GM18907 (cell line): ENCODE results near the gene PNMA8B.
"Not testable (repeated sequence)": the region's sequence is repeated elsewhere in the genome, so short reads cannot be mapped to it uniquely, and the experiment has no call there.

Source experiments
- ATAC-seq: cut with Tn5 transposase; IDR thresholded peaks from one replicate; pipeline ENCODE4 v1.9.1; 2021; ENCODE audit warnings: mild to moderate bottlenecking, moderate library complexity; ENCODE audit not compliant: unreplicated experiment

Gene PNMA8B

GRCh38 chr19:46514589-46515289 is 19.1 kb upstream of the PNMA8B start:
- no peak for ATAC-seq

DNA sequence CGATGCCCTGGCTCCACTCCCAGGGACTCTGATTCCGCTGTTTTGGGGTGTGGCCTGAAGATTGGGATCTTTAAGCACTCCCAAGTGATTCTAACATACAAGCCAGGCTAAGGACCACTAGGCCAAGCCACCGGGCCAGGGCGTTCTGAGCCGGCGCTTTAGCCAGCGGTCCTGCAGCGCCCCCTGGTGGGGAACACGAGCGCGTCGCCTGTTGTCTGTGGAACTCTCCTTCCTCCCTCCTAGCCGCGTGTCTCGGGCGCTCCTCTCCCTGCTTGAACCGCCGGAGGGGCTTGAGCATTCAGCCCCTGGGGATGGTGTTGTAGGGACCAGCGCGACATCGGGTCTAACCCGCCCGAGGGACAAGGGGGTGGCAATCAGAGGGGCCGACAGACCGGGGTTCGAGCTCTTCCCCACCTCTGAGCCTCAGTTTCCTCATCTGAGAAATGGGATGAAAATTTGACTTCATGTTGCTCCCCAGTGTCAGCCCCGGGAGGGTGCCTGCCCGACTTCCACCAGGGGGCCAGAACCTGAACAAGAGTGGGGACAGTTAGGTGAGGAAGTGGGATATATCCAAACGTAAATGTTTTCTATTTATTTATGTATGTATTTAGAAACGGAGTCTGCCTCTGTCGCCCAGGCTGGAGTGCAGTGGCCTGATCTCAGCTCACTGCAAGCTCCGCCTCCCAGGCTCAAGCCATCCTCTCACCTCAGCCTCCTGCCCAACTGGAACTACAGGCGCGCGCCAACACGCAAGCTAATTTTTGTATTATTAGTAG is 18.0 kb upstream of the PNMA8B start:
- ATAC-seq: no peak

DNA sequence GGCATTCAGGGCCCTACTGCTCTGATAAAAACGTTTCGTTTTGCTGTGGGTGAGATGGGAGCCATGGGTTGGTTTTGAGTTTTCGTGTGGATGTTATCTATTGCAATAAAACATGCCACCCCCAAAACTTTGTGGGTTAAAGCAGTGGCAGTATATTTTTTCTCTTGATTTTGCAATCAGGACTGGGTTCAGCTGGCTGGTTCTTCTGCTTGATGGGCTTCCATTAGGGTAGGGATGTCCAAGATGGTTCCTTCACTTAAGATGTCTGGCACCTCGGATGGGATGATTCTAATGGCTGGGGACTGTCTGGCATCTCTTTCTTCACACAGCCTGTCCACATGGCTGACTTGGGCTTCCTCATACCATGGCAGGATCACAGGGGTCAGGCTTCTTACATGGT is 15.6 kb upstream of the PNMA8B start:
- ATAC-seq: no peak

DNA sequence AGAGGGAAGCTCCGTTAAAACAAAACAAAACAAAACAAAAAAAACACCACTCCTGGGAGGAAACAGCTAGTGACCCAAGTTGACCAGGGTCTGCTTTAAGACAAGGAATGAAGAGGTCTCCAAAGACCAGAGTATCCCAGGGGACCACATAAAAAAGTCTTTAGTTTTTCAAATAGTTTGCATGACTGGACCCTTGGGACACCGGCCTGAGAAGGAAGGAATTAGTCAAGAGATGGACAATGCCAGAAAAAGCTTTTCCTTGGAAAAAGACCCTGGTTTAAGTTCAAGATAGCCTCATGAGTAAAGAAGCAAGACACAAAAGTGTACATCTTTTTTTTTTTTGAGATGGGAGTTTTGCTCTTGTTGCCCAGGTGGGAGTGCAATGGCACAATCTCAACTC is 12.5 kb upstream of the PNMA8B start:
- ATAC-seq: no peak

DNA sequence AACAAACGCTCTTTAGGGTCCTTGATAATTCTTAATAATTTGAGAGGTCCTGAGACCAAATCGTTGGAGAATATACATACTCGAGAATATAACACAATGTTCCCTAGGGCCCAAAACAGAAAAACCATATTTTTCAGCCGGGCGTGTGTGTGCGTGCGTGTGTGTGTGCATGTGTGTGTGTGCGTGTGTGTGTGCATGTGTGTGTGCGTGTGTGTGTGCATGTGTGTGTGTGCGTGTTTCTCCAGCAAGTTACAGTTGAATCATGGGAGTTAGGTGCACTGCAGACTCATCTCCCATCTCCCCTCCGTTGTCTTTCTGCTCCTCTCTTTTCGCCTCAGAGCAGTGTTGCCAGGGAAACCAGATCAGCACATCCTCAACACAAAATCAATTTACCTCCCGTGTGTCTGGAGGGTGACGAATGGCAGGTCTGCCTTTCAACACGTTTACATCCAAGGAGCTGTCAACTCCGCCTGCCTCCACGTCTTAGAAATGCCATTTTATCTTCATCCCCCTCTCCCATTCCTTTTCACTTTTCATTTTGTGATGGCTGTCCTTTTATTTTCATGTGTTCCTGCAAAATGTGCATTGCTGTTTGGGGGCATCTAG is 8.3 kb upstream of the PNMA8B start:
- ATAC-seq: no peak

DNA sequence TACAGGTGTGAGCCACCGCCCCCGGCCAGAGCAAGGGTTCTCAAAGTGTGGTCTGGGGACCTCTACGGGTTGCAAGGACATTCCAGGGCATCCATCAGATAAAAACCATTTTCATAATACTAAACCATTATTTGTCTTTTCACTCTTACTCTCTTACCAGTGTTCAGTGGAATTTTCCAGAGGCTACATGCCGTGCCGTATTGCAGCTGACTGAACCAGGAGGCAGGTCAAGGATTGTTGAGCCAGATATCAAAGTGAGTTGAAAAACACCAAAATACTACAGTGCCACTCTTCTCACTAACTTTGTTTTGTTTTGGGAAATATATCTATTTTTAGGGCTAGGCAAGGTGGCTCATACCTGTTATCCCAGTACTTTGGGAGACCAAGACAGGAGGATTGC is 7.2 kb upstream of the PNMA8B start:
- no peak for ATAC-seq

DNA sequence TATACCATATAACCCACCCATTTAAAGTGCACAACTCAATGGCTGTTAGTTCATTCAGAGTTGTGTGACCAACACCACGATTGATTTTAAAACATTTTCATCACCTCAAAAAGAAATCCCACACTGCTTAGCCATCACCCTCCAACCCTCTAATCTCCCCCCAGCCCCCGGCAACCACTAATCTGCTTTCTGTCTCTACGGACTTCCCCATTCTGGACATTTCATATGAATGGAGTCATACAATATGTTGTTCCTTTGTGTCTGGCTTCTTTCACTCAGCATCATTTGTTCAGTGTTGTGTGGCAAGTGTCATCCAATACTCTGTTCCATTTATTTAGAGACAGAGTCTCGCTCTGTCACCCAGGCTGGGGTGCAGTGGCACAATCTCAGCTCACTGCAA is 4.0 kb upstream of the PNMA8B start:
- ATAC-seq: no peak

DNA sequence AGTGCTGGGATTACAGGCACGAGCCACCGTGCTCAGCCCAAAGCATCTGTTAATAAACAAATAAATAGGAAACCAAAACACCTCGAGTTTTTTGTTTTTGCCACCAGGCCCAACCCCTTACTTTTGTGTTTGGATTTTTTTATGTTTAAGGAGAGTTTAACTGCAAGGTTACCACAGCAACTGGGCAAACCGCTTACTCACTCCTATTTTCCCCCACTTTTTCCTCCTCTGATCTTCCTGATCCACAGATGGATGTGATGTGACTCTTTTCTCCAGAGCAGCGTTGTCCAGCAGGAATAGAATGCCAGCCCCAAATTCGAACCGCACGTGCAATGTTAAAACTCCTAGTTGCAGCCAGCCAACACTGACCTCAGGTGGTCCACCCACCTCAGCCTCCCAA is 2.1 kb upstream of the PNMA8B start:
- ATAC-seq: no peak

DNA sequence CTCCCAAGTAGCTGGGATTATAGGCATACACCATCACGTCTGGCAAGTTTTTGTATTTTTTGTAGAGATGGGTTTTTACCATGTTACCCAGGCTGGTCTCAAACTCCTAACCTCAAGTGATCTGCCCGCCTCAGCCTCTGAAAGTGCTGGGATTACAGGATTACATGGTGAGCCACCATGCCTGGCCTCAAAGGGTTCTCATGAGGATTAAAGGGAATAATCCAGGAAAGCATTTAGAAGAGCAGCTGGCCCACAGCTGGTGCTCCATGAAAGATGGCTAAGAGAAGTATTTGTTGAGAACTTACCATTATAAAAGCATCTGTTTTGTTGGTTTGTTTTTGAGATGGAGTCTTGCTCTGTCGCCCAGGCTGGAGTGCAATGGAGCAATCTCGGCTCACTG is 1.2 kb upstream of the PNMA8B start:
- not testable (repeated sequence) for ATAC-seq

DNA sequence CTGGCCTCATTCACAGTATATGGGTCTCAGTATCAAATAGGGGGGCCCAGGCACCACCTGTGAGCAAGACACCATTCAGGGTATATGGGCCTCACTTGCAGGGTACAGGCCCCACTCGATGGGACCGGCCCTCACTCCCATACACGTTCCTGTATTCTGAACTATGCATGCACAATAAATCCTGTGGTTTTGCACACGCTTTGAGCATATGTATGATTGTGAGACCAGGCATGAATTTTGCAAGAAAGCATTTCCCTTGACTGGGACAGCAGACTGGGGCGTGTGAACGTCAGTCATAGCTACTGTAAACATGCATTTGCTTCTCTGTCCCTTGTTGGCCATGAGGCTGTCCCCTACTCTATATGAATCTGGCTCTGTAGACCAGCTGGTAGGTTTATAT is 637 bp upstream of the PNMA8B start:
- no peak for ATAC-seq

- ATAC-seq: no peak
Measured at GRCh38 chr19:46494941-46495785, 504 bp downstream of the PNMA8B start.

- ATAC-seq: no peak
Measured at GRCh38 chr19:46494146-46494940, 1.3 kb downstream of the PNMA8B start.

DNA sequence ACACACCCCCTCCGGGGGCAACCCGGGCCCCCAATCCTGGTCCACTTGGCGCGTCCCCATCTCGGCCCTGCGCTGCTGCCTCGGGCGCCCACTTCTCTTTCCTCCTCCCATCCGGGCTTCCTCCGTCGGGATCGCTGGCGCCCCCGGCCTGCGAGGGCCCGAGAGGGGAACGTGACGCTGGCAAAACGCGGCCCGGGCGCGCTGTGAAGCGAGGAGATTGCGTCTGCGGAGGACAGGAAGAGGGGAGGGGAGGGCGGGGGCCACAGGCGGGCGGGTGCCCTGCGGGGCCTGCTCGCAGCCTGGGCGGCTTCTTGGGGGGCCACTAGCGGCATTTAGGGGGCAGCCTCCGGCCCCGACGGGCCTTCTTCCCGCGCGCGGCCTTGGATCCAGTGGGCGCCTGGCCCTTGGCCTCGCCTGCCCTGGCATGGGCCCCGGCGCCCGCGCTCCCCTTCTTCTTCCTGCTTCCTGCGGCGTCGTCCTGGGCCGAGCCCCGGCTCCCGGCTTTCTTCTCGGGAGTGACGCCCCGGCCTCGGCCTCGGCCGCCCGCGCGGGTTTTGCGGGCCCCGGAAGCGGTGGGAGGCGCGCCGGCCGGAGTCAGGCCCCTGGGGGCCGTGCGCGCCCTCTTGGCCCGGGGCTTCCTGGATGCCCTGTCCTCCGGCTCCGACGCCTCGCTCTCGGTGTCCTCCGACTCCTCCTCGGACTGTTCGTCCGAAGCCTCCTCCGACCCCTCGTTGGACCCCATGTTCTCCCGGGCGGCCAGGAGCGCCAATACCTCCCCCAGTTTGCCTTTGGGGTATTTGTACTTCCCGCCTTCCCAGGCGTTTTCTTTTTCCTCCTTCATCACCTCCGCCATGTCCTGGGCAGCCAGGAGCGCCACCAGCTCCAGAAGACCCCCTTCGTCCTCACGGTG is 2.2 kb downstream of the PNMA8B start:
- ATAC-seq: no peak

DNA sequence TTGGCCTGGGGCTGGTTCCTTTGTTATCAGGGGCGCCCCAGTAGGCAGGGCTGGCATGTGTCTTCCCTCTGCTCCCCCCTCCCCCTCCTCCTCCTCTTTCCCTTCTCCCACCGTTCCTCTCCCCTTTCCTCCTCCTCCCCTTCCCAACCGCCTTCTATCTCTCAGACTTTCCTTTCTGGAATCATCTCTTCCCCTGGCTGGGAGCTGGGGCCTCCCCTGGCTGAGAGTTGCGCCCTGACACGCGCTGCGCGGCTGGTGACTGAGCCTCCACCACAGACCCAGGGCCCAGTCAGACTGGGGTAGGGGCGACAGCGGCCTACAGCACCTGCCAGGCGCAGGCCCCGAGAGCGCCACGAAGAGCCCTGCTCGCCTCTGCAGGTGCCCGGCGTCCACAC is 2.8 kb downstream of the PNMA8B start:
- no peak for ATAC-seq

DNA sequence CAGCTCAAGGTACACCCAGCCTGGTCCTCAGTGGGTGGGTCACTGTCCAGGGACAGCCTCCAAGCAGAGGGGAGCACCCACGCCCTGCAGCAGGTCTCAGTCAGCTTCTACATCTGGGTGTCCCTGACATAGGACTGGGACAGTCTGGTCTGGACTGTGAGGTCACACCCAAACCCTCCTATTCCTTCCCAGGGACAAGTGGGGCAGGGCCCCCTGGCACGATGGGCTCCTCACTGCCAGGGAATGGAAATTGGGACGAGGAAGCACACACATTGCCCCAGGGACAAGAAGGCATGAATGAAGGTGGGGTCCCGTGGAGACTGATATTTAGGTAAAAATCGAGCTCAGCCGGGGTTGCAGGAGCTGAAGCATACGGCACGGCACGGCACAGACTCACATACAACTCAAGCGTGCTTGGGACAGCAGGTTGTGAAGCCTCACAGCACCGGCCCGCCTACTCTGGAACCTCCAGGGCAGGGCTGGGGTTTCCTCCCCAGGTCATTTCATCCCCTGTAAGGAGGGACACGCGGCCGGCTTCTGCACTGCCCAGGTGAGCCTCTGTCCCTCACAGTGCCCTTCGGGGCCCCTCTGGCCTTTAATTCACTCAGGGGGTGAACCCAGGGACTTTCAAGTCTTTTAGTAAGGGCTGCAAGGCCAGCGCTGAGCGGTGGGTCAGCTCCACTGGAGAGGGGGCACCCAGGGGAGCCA is 3.5 kb downstream of the PNMA8B start:
- ATAC-seq: no peak

GRCh38 chr19:46490774-46491173 is 4.9 kb downstream of the PNMA8B start:
- ATAC-seq: no peak

GRCh38 chr19:46489445-46490272 is 6.0 kb downstream of the PNMA8B start:
- no peak for ATAC-seq

GRCh38 chr19:46488551-46488950 is 7.1 kb downstream of the PNMA8B start:
- no peak for ATAC-seq
